GM18502 (cell line): Measurements from ENCODE around the gene STX16.

Experiments used
- ATAC-seq: cut with Tn5 transposase; IDR thresholded peaks from one replicate; pipeline ENCODE4 v1.9.1; 2021; ENCODE audit warnings: mild to moderate bottlenecking; ENCODE audit not compliant: unreplicated experiment, poor library complexity

STX16 gene

DNA sequence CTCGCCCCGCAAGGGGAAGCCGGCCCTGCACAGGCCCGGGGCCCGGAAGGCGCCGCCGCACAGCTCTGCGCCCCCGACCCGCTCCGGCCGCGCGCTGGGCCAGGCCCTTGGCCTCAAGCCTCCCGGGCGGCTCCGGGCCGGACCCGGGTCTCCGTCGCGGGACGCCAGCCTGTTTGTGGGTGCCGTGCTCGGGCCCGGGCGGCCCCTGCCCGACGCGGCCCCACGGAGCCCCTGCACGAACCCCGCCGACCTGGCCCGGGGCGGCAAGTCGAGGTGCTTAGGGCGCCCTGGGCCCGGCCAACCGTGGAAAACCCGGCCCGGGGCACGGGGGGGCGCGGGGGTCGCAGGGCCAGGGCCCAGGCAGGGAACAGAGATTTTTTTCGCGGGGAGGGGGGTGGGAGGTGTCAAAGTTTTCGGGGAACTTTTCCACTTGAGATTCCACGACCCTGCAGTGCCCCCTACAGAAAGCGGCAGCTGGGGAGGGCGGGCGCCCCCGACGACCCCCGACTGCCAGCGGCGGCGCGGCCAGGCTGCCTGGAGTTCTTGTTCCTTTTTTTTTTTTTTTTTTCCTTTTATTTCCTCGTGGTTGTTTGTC lies 805 bp upstream of the STX16 start:
- ATAC-seq = peak; percentile 19

DNA sequence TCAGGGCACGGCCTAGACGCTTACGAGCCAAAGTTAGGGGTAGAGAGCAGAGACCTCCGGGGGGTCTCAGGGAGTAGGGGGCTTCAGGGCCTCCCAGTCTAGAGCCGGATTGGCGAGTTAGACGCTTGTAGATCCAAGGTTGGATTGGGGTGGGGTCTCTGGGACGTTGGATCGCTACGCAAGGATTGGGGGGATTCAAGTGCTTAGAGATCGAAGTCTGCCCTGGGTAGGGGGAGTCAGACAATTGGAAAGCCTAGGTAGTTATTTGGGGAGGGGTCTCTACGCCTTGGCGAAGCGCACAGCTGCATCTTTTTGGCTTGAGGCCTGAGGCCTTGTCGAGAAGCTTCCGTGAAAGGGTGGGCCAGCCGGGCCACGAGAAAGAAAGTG lies 469 bp downstream of the STX16 start:
- ATAC-seq = no peak

DNA sequence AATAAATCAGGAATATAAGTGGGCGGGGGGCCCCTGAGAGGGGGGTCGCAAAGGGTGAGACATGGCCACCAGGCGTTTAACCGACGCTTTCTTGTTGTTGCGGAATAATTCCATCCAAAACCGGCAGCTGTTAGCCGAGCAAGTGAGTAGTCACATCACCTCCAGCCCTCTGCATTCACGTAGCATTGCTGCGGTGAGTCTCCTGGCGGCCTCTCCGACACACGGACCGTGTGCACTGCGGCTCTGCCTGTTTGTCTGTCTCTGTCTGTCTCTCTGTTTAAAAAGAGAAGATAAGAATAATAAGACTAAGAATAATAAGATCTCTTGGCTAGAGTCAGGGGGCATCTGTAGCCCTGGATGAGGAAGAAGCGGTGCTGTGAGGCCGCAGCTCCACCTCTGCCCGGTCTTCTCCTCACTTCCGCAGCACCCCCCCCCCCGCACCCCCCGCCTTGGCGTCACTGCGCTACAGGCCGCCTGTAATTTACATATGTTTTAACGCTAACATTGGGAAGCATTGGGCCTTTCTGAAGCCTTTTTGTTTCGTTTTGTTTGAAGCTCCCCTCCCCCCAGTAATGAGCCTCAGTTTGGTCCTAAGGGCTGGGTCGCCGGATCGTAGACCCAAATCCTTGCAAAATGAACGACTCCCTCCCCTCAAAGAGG lies 993 bp downstream of the STX16 start:
- ATAC-seq = peak; percentile 51

DNA sequence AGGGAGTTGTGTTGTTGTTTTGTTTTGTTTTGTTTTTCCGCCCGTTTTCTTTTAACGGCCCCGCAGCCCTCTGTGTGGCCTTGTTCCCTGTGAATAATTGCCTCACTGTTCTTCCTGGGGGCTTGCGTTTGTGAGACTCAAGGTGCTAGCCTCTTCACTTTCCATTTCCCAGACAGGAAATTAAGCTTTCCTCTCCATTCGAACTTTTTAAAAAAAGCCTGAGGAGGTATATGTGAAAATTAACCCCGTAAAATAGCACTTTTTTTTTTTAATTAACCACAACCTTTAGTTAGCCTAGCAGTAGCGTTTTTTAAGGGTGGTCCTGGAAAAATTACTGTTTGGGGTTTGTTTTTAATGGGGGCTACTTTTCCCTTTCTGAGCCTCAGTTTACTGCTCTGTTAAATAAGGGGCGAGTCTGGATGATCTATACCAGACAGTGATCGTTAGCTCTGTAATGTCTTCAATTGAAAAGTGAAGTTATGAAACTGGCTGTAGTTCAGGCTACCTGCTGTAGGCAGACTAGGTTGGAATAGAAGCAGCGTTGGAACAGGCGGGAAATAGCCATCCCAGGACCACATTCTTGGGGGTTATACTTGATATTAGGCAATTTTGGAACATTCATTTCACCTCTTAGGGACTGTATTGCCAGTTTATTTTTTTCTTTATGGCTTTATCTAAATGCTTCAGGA lies 1.7 kb downstream of the STX16 start:
- peak; percentile 2 for ATAC-seq

DNA sequence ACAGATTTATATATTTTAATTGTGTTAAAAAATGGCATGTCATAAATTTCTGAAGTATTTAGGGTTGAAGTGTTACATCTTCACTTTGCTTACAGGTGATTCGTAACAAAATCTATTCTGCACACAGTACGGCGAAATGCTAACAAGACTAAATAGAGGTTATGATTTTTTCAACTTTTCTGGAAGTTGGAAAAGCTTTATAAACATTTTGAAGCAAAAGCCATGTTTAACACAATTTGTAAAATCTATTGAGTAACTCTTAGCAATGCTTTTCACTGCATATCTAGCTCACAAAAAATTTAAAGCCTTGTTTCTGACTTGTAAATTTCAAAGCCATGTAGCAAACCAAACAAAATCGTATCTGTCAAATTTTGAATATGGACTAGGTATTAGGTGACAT lies 3.3 kb downstream of the STX16 start:
- no peak for ATAC-seq

DNA sequence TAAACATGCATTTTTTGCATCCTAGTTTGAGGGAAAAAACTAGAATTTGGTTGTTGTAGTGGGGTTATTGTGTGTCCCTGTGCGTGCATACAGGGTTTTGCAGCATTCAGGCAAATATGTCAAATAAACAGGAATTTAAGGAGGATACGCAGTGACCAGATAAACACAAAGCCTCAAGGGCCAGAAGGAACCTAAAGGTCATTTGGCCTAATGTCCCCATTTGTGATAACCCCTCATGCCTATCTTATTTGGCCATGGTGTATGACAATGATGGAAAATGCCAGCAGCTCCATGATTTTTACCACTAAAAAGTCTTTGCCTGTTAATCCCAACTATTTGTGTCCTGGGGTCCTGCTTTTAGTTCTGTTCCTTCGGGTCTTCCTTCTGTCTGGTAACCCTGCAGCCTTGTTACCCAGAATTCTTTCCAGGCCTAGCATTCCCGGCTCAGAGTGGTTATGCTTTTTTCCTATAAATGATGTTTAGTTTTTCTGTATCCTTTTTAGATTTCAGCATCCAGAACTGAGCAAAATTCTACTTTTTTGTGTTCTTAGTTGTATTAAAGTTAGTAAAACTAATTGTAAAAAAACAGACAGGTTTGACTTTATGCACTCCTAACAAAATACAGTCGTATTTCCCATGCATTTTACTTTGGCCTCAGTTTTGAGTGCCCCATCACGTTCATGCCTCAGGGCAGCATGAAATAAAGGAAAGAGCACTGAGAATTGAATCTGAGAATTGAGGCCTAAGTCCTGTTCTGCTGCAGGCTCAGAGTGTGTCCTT lies 4.4 kb downstream of the STX16 start:
- no peak for ATAC-seq

DNA sequence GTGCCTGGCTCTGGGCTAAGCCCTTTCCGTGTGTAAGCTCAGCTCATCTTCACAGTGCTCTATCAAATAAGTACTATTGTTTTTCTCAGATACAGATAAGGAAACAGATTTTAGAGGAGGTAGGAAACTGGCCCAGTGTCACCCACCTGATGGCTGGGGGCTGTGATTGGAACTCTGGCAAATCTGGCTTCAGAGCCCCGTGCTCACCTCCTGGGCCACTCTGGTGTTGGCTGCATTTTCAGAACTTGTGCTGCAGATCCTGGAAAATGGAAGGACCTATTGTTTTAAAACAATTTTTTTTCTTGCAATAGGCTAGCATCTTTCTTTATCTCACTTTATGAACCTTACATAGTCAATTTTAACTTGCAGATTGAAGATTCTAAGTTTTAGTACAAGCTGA lies 5.7 kb downstream of the STX16 start:
- no peak for ATAC-seq

DNA sequence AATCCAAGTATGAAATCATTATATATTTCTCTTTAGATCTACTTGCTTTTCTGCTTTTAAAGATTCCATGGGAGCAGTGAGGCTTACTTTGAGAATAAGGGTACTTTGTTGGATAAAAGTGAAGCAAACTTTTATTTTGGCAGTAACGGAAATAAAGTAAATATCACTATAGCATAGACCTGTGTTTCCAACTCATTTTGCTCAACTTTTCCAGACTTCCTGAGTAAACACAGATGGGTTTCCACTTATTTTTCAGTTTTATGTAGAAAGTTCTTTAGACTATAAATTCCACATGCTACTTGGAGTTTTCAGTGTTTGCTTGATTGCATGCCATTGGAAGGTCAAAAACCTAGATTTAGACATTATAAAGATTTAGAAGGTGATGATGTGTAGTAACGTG lies 6.2 kb downstream of the STX16 start:
- no peak for ATAC-seq

DNA sequence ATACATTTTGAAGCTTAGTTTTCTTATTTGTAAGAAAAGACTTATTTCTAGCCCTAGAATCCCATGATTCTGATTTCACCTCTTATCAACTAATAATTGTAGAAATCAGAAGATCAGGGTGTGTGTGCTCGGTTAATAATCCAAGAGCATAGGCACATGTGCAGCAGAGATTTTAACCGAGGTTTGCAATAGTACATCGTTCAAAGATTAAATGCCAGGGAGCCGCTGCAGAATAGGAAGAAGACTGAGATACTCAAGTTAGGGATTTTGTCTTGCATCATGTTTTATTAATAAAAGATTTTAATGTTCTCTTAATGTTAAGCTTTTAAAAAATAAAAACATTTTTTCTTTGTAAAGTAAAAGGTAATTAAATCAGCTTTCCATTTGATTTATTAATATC lies 6.9 kb downstream of the STX16 start:
- ATAC-seq = no peak

DNA sequence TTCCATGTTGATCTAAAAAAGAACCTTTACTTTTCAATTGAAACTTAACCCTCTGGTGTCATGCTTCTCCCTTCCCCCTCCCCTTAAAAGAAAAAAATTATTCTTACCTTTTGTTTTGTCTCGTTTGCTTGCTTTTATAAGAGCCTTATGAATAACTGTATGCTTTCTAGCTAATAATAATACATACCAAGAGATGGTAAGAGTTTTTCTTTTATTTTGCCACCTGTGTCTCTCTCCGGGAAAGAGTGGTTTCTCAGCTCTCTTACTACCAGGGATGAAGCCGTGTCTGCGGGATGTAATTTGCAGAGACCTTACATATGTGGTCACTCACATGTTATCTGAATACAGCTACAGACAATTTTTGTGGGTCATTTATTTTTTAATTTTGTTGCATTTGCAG lies 7.7 kb downstream of the STX16 start:
- no peak for ATAC-seq

DNA sequence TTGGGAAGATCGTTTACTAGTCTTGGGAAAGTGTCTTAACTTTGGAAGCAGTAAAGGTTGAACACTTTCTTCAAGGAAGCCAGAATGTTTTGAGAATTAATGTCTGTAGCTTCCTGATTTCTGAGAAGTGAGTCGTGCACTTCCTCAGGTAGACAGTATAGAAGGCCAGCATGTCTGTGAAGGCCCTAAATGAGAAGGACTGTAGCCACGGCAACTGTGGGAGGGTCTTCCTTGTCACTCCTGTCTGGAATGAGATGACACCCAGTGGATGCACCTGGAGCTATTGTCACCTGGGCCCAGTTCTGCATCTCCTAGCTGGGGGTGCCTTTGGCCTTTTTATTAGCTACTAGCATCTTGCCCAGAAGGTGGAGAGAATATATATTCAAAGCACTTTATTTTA lies 8.8 kb downstream of the STX16 start:
- ATAC-seq = no peak

DNA sequence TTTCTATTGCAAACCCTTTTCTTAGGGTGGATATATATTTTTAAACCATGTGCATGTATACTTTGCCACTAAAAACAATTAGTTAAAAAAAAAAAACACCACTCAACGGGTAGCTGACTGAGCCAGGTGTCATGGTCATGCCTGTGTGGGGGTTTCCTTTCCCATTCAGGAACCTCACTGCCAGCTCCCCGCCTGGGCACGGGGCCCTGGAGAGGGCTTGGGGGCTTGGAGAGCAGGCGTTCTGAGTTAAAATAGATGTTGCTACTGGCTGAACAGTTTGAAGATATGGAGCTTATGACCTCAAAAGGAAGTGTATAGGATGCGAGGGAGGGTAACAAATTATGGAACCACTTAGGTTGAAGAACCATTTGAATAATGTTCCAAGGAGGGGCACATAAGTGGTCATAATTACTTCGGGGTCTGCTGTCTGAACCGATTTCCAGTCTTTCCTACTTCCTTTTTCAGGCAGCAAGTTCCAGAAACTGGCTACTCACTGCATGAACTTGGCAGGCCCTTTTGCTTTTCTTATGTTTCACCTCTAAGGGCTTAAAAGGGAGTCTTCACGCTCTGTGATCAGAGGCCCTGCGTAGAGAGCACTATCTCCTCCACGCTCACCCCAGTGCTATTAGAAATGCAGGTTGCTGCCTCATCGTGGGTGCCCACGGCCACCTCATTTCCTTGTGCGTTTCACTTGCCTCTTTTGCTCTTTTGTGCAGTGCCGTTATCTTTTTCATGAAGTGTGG lies 9.9 kb downstream of the STX16 start:
- no peak for ATAC-seq

DNA sequence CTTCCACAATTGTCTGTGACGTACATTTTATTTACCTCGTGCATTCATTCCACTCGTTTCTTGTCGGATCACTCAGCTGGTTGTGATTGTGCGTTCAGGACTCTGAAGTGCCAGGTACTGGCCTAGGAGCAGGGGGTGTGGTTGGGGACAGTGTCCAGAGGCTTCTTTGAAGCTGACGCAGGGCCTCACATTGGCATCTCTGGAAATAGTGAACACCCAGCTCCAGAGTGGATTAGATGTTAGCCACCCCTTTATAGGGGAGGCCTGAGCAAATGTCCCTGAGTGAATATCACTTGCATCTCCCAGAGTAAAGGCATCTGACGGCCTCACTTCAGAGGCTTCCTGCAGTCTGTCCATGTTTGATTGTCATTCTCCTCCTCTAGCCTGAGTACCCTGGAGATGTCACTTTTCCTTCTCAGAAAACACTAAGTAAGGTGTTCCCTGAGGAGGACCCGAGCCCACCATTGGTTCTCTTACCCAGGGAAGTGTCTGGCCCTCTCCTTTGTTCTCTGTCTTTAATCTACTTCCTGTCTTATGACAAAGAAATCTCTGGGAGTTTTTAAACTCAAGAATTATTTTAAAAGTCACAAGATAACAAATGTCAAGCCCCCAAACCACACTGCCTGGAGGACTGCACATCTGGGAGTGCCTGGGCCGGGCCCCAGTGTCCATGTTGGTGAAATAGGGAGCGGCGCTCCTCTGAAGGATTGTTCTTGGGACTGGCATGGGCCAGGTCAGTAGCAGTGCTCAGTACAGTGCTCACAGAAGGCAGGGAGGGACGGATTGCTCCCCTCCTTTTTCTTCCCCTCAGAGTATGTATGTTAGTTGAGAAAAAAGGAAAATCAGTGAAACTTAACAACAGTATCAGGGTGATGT lies 10.8 kb downstream of the STX16 start:
- ATAC-seq = no peak

DNA sequence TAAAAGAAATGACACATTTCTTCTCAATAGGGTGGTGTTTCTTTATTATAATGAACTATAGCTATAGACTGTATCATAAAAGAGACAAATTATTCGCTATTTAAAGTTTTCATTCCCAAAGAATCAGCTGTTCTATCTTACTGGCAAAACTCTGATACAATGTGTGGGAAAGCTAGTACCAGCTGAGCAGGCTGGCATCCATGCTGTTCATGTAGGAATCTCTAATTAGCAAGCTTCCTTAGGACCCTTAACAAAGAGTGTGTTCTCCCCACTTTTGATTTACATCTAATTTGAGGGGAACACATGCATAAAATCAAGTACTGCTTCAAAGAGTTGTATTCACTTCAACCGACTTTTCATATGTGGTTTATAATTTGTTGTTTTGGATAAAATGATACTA lies 13.2 kb downstream of the STX16 start:
- no peak for ATAC-seq

DNA sequence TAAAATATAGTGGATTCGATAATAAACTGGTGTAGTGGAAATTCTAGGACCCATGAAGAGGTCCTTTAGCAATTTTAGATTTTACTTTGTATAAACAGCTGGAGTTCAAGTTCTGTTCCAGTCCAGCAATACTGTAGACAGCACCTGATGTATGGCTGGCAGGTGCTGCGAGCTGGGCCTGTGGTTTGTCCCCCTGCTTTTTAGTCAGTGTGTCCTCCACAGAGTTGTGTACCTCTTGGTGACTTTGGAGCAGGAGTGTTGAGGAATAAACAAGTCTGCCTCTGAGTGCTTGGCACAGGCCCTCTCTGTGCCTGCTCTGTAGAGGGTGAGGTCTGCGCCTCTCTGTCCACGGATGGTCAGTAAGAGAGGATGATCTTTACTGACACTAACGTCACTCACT lies 13.8 kb downstream of the STX16 start:
- ATAC-seq = no peak

DNA sequence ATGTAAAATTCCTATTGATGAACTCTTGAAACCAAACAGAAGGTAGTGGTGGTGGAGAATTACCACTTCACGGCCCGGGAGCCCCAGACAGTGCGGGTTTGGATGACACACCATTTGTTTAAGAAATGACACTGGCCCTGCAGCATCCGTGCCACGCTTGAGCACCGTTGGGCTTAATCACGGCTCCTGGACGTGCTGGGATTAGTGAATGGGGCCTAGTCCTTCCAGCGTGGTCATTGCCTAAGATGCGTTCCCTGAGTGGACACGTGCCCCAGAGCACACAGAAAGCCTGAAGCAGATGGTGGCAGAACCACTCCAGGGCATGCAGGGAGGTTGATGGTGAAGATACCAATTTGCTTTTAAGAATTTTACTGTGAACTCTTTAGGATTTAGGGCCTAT lies 14.5 kb downstream of the STX16 start:
- no peak for ATAC-seq

DNA sequence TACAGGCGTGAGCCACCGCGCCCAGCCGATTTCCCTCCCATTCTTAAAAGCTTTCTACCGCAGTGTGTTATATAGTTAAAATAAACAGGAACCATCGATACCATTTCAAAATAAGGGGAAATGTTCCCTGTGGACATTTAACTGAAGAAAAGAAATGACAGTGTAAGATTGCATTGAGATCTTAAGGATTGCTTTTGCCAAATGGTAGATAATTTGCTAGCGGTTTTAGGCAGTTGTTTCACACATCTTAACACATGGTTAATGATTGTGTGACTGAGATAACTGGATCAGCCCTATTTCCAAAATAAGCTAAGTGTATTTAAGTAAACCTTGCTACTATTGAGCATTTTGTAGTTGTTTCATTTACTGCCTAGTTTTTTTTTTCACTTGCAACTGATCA lies 15.6 kb downstream of the STX16 start:
- no peak for ATAC-seq

DNA sequence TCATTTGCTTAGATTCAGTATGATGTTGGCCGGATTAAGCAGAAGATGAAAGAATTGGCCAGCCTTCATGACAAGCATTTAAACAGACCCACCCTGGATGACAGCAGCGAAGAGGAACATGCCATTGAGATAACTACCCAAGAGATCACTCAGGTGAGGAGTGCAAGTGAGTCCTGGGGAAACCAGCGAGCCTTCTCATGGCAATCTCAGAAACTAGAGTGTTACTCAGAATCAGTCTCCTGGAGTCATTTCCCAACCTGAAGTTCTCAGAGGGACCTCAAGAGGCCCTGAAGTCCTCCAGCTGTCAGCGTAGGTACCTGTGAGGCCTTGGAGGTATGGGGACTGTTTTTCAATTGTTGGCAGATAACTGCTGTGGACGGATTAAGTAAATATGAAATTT lies 16.9 kb downstream of the STX16 start:
- no peak for ATAC-seq

DNA sequence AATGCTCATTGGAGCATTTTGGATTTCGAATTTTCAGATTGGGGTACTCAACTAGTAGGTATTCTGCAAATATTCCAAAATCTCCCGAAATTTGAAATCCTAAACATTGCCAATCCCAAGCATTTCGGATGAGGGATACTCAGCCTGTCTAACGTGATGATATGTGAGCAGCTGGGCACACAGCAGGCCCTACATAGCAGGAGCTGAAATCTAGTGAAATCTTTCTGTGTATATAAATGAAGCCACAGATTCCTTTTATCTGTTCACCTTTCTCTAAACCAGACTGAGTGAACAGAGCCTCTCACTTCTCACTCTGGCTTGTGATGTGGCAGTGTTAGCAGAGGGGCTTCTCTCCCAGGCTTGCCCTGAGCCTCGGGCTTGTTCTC lies 17.8 kb downstream of the STX16 start:
- no peak for ATAC-seq
